Measurements from ENCODE around the gene SEPHS2.

The SEPHS2 gene

GRCh38 chr16:30491744-30492308 lies 46.2 kb upstream of the SEPHS2 start (continued):
- TF ChIP-seq ZNF704 (tag by site-specific recombination; IDR thresholded peaks at IDR 0.05), result no peak
- no peak for TF ChIP-seq ZFP3 (tag by site-specific recombination; IDR thresholded peaks at IDR 0.05; ENCODE audit: low read depth)
- TF ChIP-seq ZNF658 (tag by site-specific recombination; IDR thresholded peaks at IDR 0.05), result no peak
- TF ChIP-seq, protein P1, sequence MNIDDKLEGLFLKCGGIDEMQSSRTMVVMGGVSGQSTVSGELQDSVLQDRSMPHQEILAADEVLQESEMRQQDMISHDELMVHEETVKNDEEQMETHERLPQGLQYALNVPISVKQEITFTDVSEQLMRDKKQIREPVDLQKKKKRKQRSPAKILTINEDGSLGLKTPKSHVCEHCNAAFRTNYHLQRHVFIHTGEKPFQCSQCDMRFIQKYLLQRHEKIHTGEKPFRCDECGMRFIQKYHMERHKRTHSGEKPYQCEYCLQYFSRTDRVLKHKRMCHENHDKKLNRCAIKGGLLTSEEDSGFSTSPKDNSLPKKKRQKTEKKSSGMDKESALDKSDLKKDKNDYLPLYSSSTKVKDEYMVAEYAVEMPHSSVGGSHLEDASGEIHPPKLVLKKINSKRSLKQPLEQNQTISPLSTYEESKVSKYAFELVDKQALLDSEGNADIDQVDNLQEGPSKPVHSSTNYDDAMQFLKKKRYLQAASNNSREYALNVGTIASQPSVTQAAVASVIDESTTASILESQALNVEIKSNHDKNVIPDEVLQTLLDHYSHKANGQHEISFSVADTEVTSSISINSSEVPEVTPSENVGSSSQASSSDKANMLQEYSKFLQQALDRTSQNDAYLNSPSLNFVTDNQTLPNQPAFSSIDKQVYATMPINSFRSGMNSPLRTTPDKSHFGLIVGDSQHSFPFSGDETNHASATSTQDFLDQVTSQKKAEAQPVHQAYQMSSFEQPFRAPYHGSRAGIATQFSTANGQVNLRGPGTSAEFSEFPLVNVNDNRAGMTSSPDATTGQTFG (tag by site-specific recombination; IDR thresholded peaks at IDR 0.05; ENCODE audit: borderline replicate concordance), result no peak
- TF ChIP-seq HOXA7 (CRISPR knock-in tag; IDR thresholded peaks at IDR 0.05; ENCODE audit: borderline replicate concordance), result no peak
- TF ChIP-seq SALL2 (tag by site-specific recombination; IDR thresholded peaks at IDR 0.05; ENCODE audit: borderline replicate concordance), result no peak
- TF ChIP-seq ZNF626 (tag by site-specific recombination; IDR thresholded peaks at IDR 0.05), result no peak
- TF ChIP-seq ZNF501 (tag by site-specific recombination; IDR thresholded peaks at IDR 0.05), result no peak
- TF ChIP-seq ZNF48 (tag by site-specific recombination; IDR thresholded peaks at IDR 0.05), result no peak
- no peak for TF ChIP-seq ZNF114 (tag by site-specific recombination; IDR thresholded peaks at IDR 0.05)
- no peak for TF ChIP-seq ZNF132 (tag by site-specific recombination; IDR thresholded peaks at IDR 0.05; ENCODE audit: borderline replicate concordance)
- TF ChIP-seq ZNF223 (tag by site-specific recombination; IDR thresholded peaks at IDR 0.05), result no peak
- TF ChIP-seq ZXDB (tag by site-specific recombination; IDR thresholded peaks at IDR 0.05), result no peak
- TF ChIP-seq ZNF76 (tag by site-specific recombination; IDR thresholded peaks at IDR 0.05; ENCODE audit: borderline replicate concordance, low read depth), result no peak
- TF ChIP-seq ZNF629 (tag by site-specific recombination; IDR thresholded peaks at IDR 0.05), result peak; percentile 26
- TF ChIP-seq ZNF169 (tag by site-specific recombination; IDR thresholded peaks at IDR 0.05), result no peak
- no peak for TF ChIP-seq ZNF837 (tag by site-specific recombination; IDR thresholded peaks at IDR 0.05)
- no peak for TF ChIP-seq ZBTB48 (tag by site-specific recombination; IDR thresholded peaks at IDR 0.05)
- peak; percentile 27; the same call in 1 of the 2 replicates for TF ChIP-seq PATZ1 (tag by site-specific recombination; IDR thresholded peaks at IDR 0.05)
- TF ChIP-seq ZNF239 (tag by site-specific recombination; IDR thresholded peaks at IDR 0.05), result no peak
- TF ChIP-seq, protein P2, sequence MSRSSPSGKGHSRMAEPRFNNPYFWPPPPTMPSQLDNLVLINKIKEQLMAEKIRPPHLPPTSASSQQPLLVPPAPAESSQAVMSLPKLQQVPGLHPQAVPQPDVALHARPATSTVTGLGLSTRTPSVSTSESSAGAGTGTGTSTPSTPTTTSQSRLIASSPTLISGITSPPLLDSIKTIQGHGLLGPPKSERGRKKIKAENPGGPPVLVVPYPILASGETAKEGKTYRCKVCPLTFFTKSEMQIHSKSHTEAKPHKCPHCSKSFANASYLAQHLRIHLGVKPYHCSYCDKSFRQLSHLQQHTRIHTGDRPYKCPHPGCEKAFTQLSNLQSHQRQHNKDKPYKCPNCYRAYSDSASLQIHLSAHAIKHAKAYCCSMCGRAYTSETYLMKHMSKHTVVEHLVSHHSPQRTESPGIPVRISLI (tag by site-specific recombination; IDR thresholded peaks at IDR 0.05), result peak; percentile 52; the same call in 1 of the 2 replicates
- TF ChIP-seq ZBTB1 (tag by site-specific recombination; IDR thresholded peaks at IDR 0.05), result no peak
- TF ChIP-seq, protein P3, sequence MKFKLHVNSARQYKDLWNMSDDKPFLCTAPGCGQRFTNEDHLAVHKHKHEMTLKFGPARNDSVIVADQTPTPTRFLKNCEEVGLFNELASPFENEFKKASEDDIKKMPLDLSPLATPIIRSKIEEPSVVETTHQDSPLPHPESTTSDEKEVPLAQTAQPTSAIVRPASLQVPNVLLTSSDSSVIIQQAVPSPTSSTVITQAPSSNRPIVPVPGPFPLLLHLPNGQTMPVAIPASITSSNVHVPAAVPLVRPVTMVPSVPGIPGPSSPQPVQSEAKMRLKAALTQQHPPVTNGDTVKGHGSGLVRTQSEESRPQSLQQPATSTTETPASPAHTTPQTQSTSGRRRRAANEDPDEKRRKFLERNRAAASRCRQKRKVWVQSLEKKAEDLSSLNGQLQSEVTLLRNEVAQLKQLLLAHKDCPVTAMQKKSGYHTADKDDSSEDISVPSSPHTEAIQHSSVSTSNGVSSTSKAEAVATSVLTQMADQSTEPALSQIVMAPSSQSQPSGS (tag by site-specific recombination; IDR thresholded peaks at IDR 0.05; ENCODE audit: low read depth), result no peak
- TF ChIP-seq ZNF366 (tag by site-specific recombination; conservative IDR thresholded peaks at IDR 0.05), result peak; percentile 33
- no peak for TF ChIP-seq ZNF211 (tag by site-specific recombination; IDR thresholded peaks at IDR 0.05; ENCODE audit: low read depth)
- TF ChIP-seq PRDM10 (tag by site-specific recombination; IDR thresholded peaks at IDR 0.05), result peak; percentile 41; the same call in 1 of the 2 replicates
- TF ChIP-seq, protein P4, sequence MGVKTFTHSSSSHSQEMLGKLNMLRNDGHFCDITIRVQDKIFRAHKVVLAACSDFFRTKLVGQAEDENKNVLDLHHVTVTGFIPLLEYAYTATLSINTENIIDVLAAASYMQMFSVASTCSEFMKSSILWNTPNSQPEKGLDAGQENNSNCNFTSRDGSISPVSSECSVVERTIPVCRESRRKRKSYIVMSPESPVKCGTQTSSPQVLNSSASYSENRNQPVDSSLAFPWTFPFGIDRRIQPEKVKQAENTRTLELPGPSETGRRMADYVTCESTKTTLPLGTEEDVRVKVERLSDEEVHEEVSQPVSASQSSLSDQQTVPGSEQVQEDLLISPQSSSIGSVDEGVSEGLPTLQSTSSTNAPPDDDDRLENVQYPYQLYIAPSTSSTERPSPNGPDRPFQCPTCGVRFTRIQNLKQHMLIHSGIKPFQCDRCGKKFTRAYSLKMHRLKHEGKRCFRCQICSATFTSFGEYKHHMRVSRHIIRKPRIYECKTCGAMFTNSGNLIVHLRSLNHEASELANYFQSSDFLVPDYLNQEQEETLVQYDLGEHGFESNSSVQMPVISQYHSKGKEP (tag by site-specific recombination; IDR thresholded peaks at IDR 0.05), result no peak

Data from HEK293 (cell line).